ENCODE data around the gene AMOTL1. TPM values are rescaled to one million over a fixed set of nuclear protein-coding genes. Genes with fewer than 3 reads are reported as not detected.

AMOTL1 gene
- polyA plus RNA-seq, 1 donor from 2014 or later, result 10.7 TPM

GRCh38 chr11:94795476-94796189 lies 27.5 kb downstream of the AMOTL1 start:
- Histone ChIP-seq H3K4me2 (ENCODE audit: low read length) (no peak overlapping the region), H3K27me3 (ENCODE audit: insufficient read depth, low read depth, low read length) (no peaks in the 10 kb centered on the region), H3K9me3 (ENCODE audit: low read length) (no peaks in the 10 kb centered on the region), H3K9me2 (ENCODE audit: insufficient read depth, low read length) (no peaks in the 10 kb centered on the region), H3K79me2 (replicated peaks; ENCODE audit: insufficient read depth, low read length) (peaks cover 46% of the 10 kb centered on the region), H3K4me3 (ENCODE audit: low read length) (no peak overlapping the region), H4K20me1 (ENCODE audit: insufficient read depth) (no peaks in the 10 kb centered on the region), H3K9ac (ENCODE audit: low read length) (no peak overlapping the region), H3K27ac (ENCODE audit: low read length) (no peak overlapping the region), H3F3A (ENCODE audit: insufficient read depth, low read length, poor library complexity, severe bottlenecking) (no peaks in the 10 kb centered on the region), H2AFZ (ENCODE audit: low read depth, low read length) (no peak overlapping the region), H3K36me3 (ENCODE audit: insufficient read depth, low read length) (peaks cover 10% of the 10 kb centered on the region)
- TF ChIP-seq, protein P1, sequence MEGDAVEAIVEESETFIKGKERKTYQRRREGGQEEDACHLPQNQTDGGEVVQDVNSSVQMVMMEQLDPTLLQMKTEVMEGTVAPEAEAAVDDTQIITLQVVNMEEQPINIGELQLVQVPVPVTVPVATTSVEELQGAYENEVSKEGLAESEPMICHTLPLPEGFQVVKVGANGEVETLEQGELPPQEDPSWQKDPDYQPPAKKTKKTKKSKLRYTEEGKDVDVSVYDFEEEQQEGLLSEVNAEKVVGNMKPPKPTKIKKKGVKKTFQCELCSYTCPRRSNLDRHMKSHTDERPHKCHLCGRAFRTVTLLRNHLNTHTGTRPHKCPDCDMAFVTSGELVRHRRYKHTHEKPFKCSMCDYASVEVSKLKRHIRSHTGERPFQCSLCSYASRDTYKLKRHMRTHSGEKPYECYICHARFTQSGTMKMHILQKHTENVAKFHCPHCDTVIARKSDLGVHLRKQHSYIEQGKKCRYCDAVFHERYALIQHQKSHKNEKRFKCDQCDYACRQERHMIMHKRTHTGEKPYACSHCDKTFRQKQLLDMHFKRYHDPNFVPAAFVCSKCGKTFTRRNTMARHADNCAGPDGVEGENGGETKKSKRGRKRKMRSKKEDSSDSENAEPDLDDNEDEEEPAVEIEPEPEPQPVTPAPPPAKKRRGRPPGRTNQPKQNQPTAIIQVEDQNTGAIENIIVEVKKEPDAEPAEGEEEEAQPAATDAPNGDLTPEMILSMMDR (IDR thresholded peaks at IDR 0.05; ENCODE audit: poor library complexity, severe bottlenecking), result no peak
- TF ChIP-seq MXI1 (conservative IDR thresholded peaks at IDR 0.05; ENCODE audit: poor library complexity, severe bottlenecking) (no peak), SMC3 (conservative IDR thresholded peaks at IDR 0.05; ENCODE audit: poor library complexity) (no peak), REST (IDR thresholded peaks at IDR 0.05; ENCODE audit: borderline replicate concordance) (no peak), EP300 (conservative IDR thresholded peaks at IDR 0.05; ENCODE audit: poor library complexity, severe bottlenecking) (no peak), EZH2 (IDR thresholded peaks at IDR 0.05; ENCODE audit: borderline replicate concordance, insufficient read depth, low read length, poor library complexity, severe bottlenecking) (no peak), POLR2AphosphoS5 (IDR thresholded peaks at IDR 0.05) (no peak), RAD21 (conservative IDR thresholded peaks at IDR 0.05) (no peak), TAF1 (IDR thresholded peaks at IDR 0.05; ENCODE audit: low read depth) (no peak)

- TF ChIP-seq TAF1 (IDR thresholded peaks at IDR 0.05; ENCODE audit: low read depth), result no peak
- no peak for TF ChIP-seq REST (IDR thresholded peaks at IDR 0.05; ENCODE audit: borderline replicate concordance)
- TF ChIP-seq EZH2 (IDR thresholded peaks at IDR 0.05; ENCODE audit: borderline replicate concordance, insufficient read depth, low read length, poor library complexity, severe bottlenecking), result no peak
- TF ChIP-seq, protein P1 (IDR thresholded peaks at IDR 0.05; ENCODE audit: poor library complexity, severe bottlenecking), result no peak
- TF ChIP-seq MXI1 (conservative IDR thresholded peaks at IDR 0.05; ENCODE audit: poor library complexity, severe bottlenecking), result no peak
- no peak for TF ChIP-seq EP300 (conservative IDR thresholded peaks at IDR 0.05; ENCODE audit: poor library complexity, severe bottlenecking)
- no peak for TF ChIP-seq RAD21 (conservative IDR thresholded peaks at IDR 0.05)
- no peak for TF ChIP-seq POLR2AphosphoS5 (IDR thresholded peaks at IDR 0.05)
- TF ChIP-seq SMC3 (conservative IDR thresholded peaks at IDR 0.05; ENCODE audit: poor library complexity), result no peak
- H4K20me1 ChIP-seq (ENCODE audit: insufficient read depth), result no peaks in the 10 kb centered on the region
- H3K79me2 ChIP-seq (replicated peaks; ENCODE audit: insufficient read depth, low read length), result peaks cover 42% of the 10 kb centered on the region
- H2AFZ ChIP-seq (ENCODE audit: low read depth, low read length), result no peak overlapping the region
- H3K9me3 ChIP-seq (ENCODE audit: low read length), result no peaks in the 10 kb centered on the region
- no peaks in the 10 kb centered on the region for H3K27me3 ChIP-seq (ENCODE audit: insufficient read depth, low read depth, low read length)
- H3K36me3 ChIP-seq (ENCODE audit: insufficient read depth, low read length), result peaks cover 14% of the 10 kb centered on the region
- no peak overlapping the region for H3K4me2 ChIP-seq (ENCODE audit: low read length)
- no peak overlapping the region for H3K4me3 ChIP-seq (ENCODE audit: low read length)
- no peak overlapping the region for H3K9ac ChIP-seq (ENCODE audit: low read length)
- H3K9me2 ChIP-seq (ENCODE audit: insufficient read depth, low read length), result no peaks in the 10 kb centered on the region
- H3F3A ChIP-seq (ENCODE audit: insufficient read depth, low read length, poor library complexity, severe bottlenecking), result no peaks in the 10 kb centered on the region
- no peak overlapping the region for H3K27ac ChIP-seq (ENCODE audit: low read length)
Observed at GRCh38 chr11:94796190-94796580, 28.0 kb downstream of the AMOTL1 start.
